IMR-90 (cell line): Measurements from ENCODE around the gene MDFIC2. TPM values are rescaled to one million over a fixed set of nuclear protein-coding genes. Genes with fewer than 3 reads are reported as not detected.

Experiments used
- ATAC-seq: fragments of 200-7000 bp; cut with Tn5 transposase; 2 replicates; pipeline ENCODE4 v1.9.1; 2020; ENCODE audit warnings: low read depth, mild to moderate bottlenecking, moderate library complexity
- BruUV-seq: library from RNA; stranded (reverse); fragments of 400-500 nt; replicated peaks from 2 replicates; lab custom pipeline; 2021; lab: Mats Ljungman, UMichigan
- CTCF ChIA-PET: fragments of 300-600 bp; formaldehyde crosslinking; extraction: SDS; loops from one replicate; lab custom pipeline; 2021; ENCODE audit warnings: antibody characterized with exemption; lab: Yijun Ruan, JAX
- POLR2A ChIA-PET: fragments of 300-600 bp; sonication (Branson Sonifier 250); formaldehyde crosslinking; loops from one replicate; lab custom pipeline; 2022; ENCODE audit warnings: antibody characterized with exemption; ENCODE audit not compliant: unreplicated experiment; lab: Charles Lee
- DNase-seq: peaks from one replicate; pipeline ENCODE4 v3.0.0; 2013
- H2AFZ ChIP-seq: replicated peaks from 2 replicates; pipeline ENCODE3; 2013; ENCODE audit warnings: low read length, mild to moderate bottlenecking; ENCODE audit not compliant: poor library complexity
- H2AK5ac ChIP-seq: 2 replicates; pipeline ENCODE4 v1.6.1; 2013; ENCODE audit warnings: low read depth, low read length, inconsistent platforms
- H2AK9ac ChIP-seq: replicated peaks from 2 replicates; pipeline ENCODE3; 2013; ENCODE audit warnings: mild to moderate bottlenecking, low read depth, low read length, moderate library complexity; ENCODE audit not compliant: poor library complexity
- H2BK120ac ChIP-seq: 2 replicates; pipeline ENCODE4 v1.6.1; 2013; ENCODE audit warnings: low read depth, low read length, inconsistent platforms
- H2BK15ac ChIP-seq: 3 replicates; pipeline ENCODE4 v1.6.1; 2013; ENCODE audit warnings: low read depth, low read length, inconsistent platforms
- H2BK20ac ChIP-seq: 2 replicates; pipeline ENCODE4 v1.6.1; 2013; ENCODE audit warnings: low read depth, mild to moderate bottlenecking, inconsistent platforms, low read length, moderate library complexity
- H2BK5ac ChIP-seq: 2 replicates; pipeline ENCODE4 v1.6.1; 2013; ENCODE audit warnings: mild to moderate bottlenecking, low read depth, low read length, inconsistent platforms; ENCODE audit not compliant: poor library complexity, severe bottlenecking
- H3K14ac ChIP-seq: replicated peaks from 2 replicates; pipeline ENCODE4 v1.6.1; 2013; ENCODE audit warnings: low read depth, low read length, inconsistent platforms
- H3K18ac ChIP-seq: 2 replicates; pipeline ENCODE4 v1.6.1; 2013; ENCODE audit warnings: low read depth, low read length, control low read depth
- H3K23ac ChIP-seq: 2 replicates; pipeline ENCODE4 v1.6.1; 2013; ENCODE audit warnings: low read depth, low read length, inconsistent platforms
- H3K27ac ChIP-seq: 2 replicates; pipeline ENCODE4 v1.5.1; 2013; ENCODE audit warnings: mild to moderate bottlenecking, control low read depth, low read length; ENCODE audit not compliant: insufficient read depth
- H3K27me3 ChIP-seq: 2 replicates; pipeline ENCODE4 v1.6.1; 2013; ENCODE audit warnings: low read length; ENCODE audit not compliant: control insufficient read depth, insufficient read depth
- H3K36me3 ChIP-seq: 2 replicates; pipeline ENCODE4 v1.6.1; 2013; ENCODE audit warnings: low read length, mixed read lengths; ENCODE audit not compliant: control insufficient read depth, insufficient read depth
- H3K4ac ChIP-seq: 2 replicates; pipeline ENCODE4 v1.6.1; 2013; ENCODE audit warnings: low read depth, low read length, inconsistent platforms
- H3K4me1 ChIP-seq: 2 replicates; pipeline ENCODE4 v1.6.1; 2013; ENCODE audit warnings: low read length, mixed read lengths; ENCODE audit not compliant: control insufficient read depth, insufficient read depth
- H3K4me2 ChIP-seq: 2 replicates; pipeline ENCODE4 v1.6.1; 2013; ENCODE audit warnings: low read depth, mild to moderate bottlenecking, control low read depth, low read length, moderate library complexity
- H3K4me3 ChIP-seq: 2 replicates; pipeline ENCODE4 v1.5.1; 2013; ENCODE audit warnings: low read depth, mild to moderate bottlenecking, control low read depth, low read length, moderate library complexity; ENCODE audit not compliant: insufficient read depth
- H3K56ac ChIP-seq: 2 replicates; pipeline ENCODE4 v1.6.1; 2013; ENCODE audit warnings: low read length, inconsistent platforms; ENCODE audit not compliant: insufficient read depth; ENCODE audit errors: extremely low read depth
- H3K79me1 ChIP-seq, 2 experiments: 2 replicates each; pipeline ENCODE4 v1.6.1; 2013; ENCODE audit warnings: low read length in 2 of 2, inconsistent platforms in 1 of 2, low read depth in 1 of 2
- H3K9ac ChIP-seq: 2 replicates; pipeline ENCODE4 v1.6.1; 2013; ENCODE audit warnings: low read depth, low read length, control low read depth
- H3K9me1 ChIP-seq: 2 replicates; pipeline ENCODE4 v1.6.1; 2013; ENCODE audit warnings: low read length, inconsistent platforms; ENCODE audit not compliant: insufficient read depth
- H3K9me3 ChIP-seq: 2 replicates; pipeline ENCODE4 v1.6.1; 2013; ENCODE audit warnings: low read length; ENCODE audit not compliant: control insufficient read depth, insufficient read depth
- H4K20me1 ChIP-seq: 2 replicates; pipeline ENCODE4 v1.6.1; 2013; ENCODE audit warnings: low read length, inconsistent platforms; ENCODE audit not compliant: insufficient read depth
- H4K5ac ChIP-seq: 2 replicates; pipeline ENCODE4 v1.6.1; 2013; ENCODE audit warnings: mild to moderate bottlenecking, low read depth, low read length, control low read depth
- H4K8ac ChIP-seq, 2 experiments: 2 replicates each; pipeline ENCODE4 v1.6.1; 2013; ENCODE audit warnings: low read depth in 2 of 2, low read length in 2 of 2, control low read depth in 1 of 2, inconsistent platforms in 1 of 2
- H4K91ac ChIP-seq: 2 replicates; pipeline ENCODE4 v1.6.1; 2013; ENCODE audit warnings: low read depth, low read length, inconsistent platforms; ENCODE audit not compliant: insufficient read depth
- CEBPB ChIP-seq: IDR thresholded peaks from 2 replicates; pipeline ENCODE4 v1.6.1; 2012; ENCODE audit warnings: low read depth, low read length, improper control_type of control experiment
- WGBS, 2 experiments: methylation state at CpG; one replicate each; pipeline versions ENCODE4 v1.1.5 to v1.1.7; 2013; ENCODE audit warnings: missing lambda C conversion rate in 2 of 2; ENCODE audit not compliant: insufficient read length in 1 of 2; ENCODE audit errors: extremely low coverage in 2 of 2; 5-methylcytosine and 5-hydroxymethylcytosine counted together
- dilution Hi-C: fragments of 300-500 bp; cut with HindIII; formaldehyde crosslinking; loops from one replicate; pipeline ENCODE4 v1.14.3; 2018; ENCODE audit warnings: low sequenced_read_pairs; ENCODE audit not compliant: unreplicated experiment
- in situ Hi-C: fragments of 300-500 bp; cut with MboI; formaldehyde crosslinking; loops from 3 replicates; pipeline ENCODE4 v1.14.3; 2019; ENCODE audit warnings: low sequenced_read_pairs, inconsistent platforms, mixed read lengths
- intact Hi-C: fragments of 100-400 bp; cut with micrococcal nuclease; formaldehyde crosslinking; loops from 2 replicates; pipeline ENCODE4 v1.10.0; 2022
- polyA plus RNA-seq, 3 experiments: library from polyadenylated mRNA; depleted of rRNA; stranded (reverse); fragments of >200 nt; gene quantifications; 2 replicates each; pipeline ENCODE4 v1.2.3, GENCODE V29; 2012; ENCODE audit warnings: low replicate concordance in 1 of 3
- total RNA-seq: library from RNA; depleted of rRNA; stranded (reverse); fragments of >200 nt; gene quantifications from 2 replicates; pipeline ENCODE4 v1.2.3, GENCODE V29; 2012

The MDFIC2 gene
- total and polyA plus RNA-seq, 2 of the 4 experiments (the other 2 are of a cell fraction): not detected

GRCh38 chr3:70179111-70179510, 133.3 kb downstream of the MDFIC2 start:
- CTCF ChIA-PET: no interaction called here
- intact Hi-C loops: no loop called here
- TF ChIP-seq CEBPB: no peak

More at GRCh38 chr3:70179111-70179510, 133.3 kb downstream of the MDFIC2 start:
- no peak overlapping the region for H4K5ac ChIP-seq
- no peak for ATAC-seq
- H2AK5ac ChIP-seq: no peak overlapping the region
- dilution Hi-C loops: no loop called here
- WGBS, 2 experiments: no CpG with 5 or more reads among the region's 3 CpGs
- H3K9me1 ChIP-seq: no peaks in the 10 kb centered on the region
- DNase-seq: no peak
- H2BK20ac ChIP-seq: no peak overlapping the region
- BruUV-seq: no TSS peak
- H4K20me1 ChIP-seq: no peaks in the 10 kb centered on the region
- no peak overlapping the region for H3K4me2 ChIP-seq
- H3K79me1 ChIP-seq: no peaks in the 10 kb centered on the region
- no peak overlapping the region for H2AFZ ChIP-seq
- H3K9ac ChIP-seq: no peak overlapping the region
- no peak overlapping the region for H2BK120ac ChIP-seq
- in situ Hi-C loops: no loop called here
- no peak overlapping the region for H3K18ac ChIP-seq
- H2AK9ac ChIP-seq: no peak overlapping the region
- no peak overlapping the region for H2BK15ac ChIP-seq
- H3K27me3 ChIP-seq: peaks cover 4% of the 10 kb centered on the region
- POLR2A ChIA-PET: no interaction called here
- no peak overlapping the region for H4K8ac ChIP-seq
- no peaks in the 10 kb centered on the region for H3K36me3 ChIP-seq
- H3K4me1 ChIP-seq: no peaks in the 10 kb centered on the region
- no peak overlapping the region for H2BK5ac ChIP-seq
- H3K4ac ChIP-seq: no peak overlapping the region
- H3K56ac ChIP-seq: no peak overlapping the region
- H4K91ac ChIP-seq: no peak overlapping the region
- H3K27ac ChIP-seq: no peak overlapping the region
- no peak overlapping the region for H3K23ac ChIP-seq
- no peak overlapping the region for H3K14ac ChIP-seq
- no peaks in the 10 kb centered on the region for H3K9me3 ChIP-seq
- H3K4me3 ChIP-seq: no peak overlapping the region
